H1 (cell line): ENCODE results near the gene GSTA3.
"Not testable (repeated sequence)": the region's sequence is repeated elsewhere in the genome, so short reads cannot be mapped to it uniquely, and the experiment has no call there.

Source experiments
- EZH2 ChIP-seq: fragments of 200-600 bp; sonication (generic); IDR thresholded peaks from 2 replicates; pipeline ENCODE4 v1.7.1; 2012; ENCODE audit warnings: low read depth, mild to moderate bottlenecking, moderate library complexity, low read length, inconsistent platforms; ENCODE audit not compliant: severe bottlenecking
- GABPA ChIP-seq: IDR thresholded peaks from 2 replicates; pipeline ENCODE4 v1.6.1; 2011; ENCODE audit warnings: mild to moderate bottlenecking, low read length, moderate library complexity, borderline replicate concordance; ENCODE audit not compliant: insufficient read depth
- HDAC6 ChIP-seq: IDR thresholded peaks from one replicate; pipeline ENCODE4 v1.7.1; 2012; ENCODE audit warnings: low read depth, mild to moderate bottlenecking, inconsistent platforms, low read length, moderate library complexity
- NRF1 ChIP-seq: IDR thresholded peaks from 2 replicates; pipeline ENCODE4 v1.6.1; 2011; ENCODE audit warnings: mild to moderate bottlenecking, low read depth, low read length, improper control_type of control experiment
- POLR2A ChIP-seq, 2 experiments: IDR thresholded peaks; 1 replicate in 1 of 2; 2 replicates in 1 of 2; pipeline ENCODE4 v1.6.1; 2011; ENCODE audit warnings: low read depth in 2 of 2, low read length in 2 of 2, mild to moderate bottlenecking in 2 of 2; ENCODE audit errors: control extremely low read depth in 1 of 2
- POLR2AphosphoS5 ChIP-seq: IDR thresholded peaks from 2 replicates; pipeline ENCODE4 v1.6.1; 2011; ENCODE audit warnings: low read depth, low read length
- TAF1 ChIP-seq: IDR thresholded peaks from 2 replicates; pipeline ENCODE4 v1.6.1; 2011; ENCODE audit warnings: mild to moderate bottlenecking, low read depth, low read length
- YY1 ChIP-seq: IDR thresholded peaks from 2 replicates; pipeline ENCODE4 v1.6.1; 2011; ENCODE audit warnings: low read depth, mild to moderate bottlenecking, low read length
- TF ChIP-seq, protein P1 (sequence below): IDR thresholded peaks from 2 replicates; pipeline ENCODE4 v1.6.1; 2012; ENCODE audit warnings: low read length, inconsistent platforms
- TF ChIP-seq, protein P2 (sequence below): IDR thresholded peaks from 2 replicates; pipeline ENCODE4 v1.6.1; 2011; ENCODE audit warnings: low read length, improper control_type of control experiment
- TF ChIP-seq, protein P3 (sequence below), 3 experiments: IDR thresholded peaks; 1 replicate in 2 of 3; 2 replicates in 1 of 3; pipeline versions ENCODE4 v1.5.1 to v1.6.1; 2011; ENCODE audit warnings: low read length in 3 of 3, mild to moderate bottlenecking in 3 of 3, inconsistent platforms in 2 of 3, low read depth in 1 of 3, moderate library complexity in 1 of 3; ENCODE audit not compliant: insufficient read depth in 1 of 3; ENCODE audit errors: control extremely low read depth in 1 of 3

DNA sequence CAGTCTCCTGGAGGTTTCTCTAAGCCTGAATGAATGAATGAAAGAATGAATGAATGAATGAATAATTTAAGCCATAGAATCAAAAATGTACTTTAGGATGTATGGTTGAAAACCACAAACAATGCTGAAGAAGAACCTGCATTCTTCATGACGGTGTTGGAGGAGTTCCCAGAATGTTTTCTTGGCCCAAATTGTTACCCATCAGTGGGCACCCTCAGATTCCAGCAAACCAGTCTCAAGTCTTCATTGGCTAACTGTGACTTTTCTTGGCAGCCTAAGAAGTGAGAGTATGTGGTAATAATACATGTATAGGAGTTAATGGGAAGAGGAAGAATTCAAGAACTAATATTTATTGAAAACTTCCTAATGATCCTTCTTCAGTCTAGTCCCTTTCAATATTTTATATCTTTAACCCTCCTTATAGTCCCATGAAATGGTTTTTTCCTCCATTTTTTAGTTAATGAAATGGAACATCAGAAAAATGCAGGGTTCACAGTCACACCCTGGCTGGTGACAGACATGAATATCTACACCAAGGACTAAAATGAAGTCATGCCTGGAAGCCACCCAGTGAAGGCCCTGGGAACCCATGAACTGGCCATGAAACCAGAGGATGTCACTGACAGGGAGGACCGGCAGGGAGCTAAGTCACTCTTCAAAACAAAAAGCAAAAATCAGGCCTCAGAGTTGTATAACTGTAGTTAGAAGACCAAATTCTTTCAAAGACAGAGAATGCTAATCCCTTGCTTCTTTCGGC lies 39.0 kb downstream of the GSTA3 start:
- not testable (repeated sequence) for TF ChIP-seq POLR2A (IDR thresholded peaks at IDR 0.05; ENCODE audit: control extremely low read depth in 1 of 2, low read depth in 2 of 2, low read length in 2 of 2); NRF1; POLR2AphosphoS5; EZH2; GABPA; TAF1; HDAC6; YY1
- TF ChIP-seq, protein P1, sequence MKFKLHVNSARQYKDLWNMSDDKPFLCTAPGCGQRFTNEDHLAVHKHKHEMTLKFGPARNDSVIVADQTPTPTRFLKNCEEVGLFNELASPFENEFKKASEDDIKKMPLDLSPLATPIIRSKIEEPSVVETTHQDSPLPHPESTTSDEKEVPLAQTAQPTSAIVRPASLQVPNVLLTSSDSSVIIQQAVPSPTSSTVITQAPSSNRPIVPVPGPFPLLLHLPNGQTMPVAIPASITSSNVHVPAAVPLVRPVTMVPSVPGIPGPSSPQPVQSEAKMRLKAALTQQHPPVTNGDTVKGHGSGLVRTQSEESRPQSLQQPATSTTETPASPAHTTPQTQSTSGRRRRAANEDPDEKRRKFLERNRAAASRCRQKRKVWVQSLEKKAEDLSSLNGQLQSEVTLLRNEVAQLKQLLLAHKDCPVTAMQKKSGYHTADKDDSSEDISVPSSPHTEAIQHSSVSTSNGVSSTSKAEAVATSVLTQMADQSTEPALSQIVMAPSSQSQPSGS = not testable (repeated sequence)
- TF ChIP-seq, protein P2, sequence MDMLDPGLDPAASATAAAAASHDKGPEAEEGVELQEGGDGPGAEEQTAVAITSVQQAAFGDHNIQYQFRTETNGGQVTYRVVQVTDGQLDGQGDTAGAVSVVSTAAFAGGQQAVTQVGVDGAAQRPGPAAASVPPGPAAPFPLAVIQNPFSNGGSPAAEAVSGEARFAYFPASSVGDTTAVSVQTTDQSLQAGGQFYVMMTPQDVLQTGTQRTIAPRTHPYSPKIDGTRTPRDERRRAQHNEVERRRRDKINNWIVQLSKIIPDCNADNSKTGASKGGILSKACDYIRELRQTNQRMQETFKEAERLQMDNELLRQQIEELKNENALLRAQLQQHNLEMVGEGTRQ = not testable (repeated sequence)
- TF ChIP-seq, protein P3, sequence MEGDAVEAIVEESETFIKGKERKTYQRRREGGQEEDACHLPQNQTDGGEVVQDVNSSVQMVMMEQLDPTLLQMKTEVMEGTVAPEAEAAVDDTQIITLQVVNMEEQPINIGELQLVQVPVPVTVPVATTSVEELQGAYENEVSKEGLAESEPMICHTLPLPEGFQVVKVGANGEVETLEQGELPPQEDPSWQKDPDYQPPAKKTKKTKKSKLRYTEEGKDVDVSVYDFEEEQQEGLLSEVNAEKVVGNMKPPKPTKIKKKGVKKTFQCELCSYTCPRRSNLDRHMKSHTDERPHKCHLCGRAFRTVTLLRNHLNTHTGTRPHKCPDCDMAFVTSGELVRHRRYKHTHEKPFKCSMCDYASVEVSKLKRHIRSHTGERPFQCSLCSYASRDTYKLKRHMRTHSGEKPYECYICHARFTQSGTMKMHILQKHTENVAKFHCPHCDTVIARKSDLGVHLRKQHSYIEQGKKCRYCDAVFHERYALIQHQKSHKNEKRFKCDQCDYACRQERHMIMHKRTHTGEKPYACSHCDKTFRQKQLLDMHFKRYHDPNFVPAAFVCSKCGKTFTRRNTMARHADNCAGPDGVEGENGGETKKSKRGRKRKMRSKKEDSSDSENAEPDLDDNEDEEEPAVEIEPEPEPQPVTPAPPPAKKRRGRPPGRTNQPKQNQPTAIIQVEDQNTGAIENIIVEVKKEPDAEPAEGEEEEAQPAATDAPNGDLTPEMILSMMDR (IDR thresholded peaks at IDR 0.05; ENCODE audit: control extremely low read depth in 1 of 3, insufficient read depth in 1 of 3, low read depth in 1 of 3, low read length in 3 of 3) = not testable (repeated sequence)
